HG03521 (cell line): ENCODE data around the gene BTBD6.
"Not testable (repeated sequence)": the region's sequence is repeated elsewhere in the genome, so short reads cannot be mapped to it uniquely, and the experiment has no call there.

Source experiments
- ATAC-seq: cut with Tn5 transposase; IDR thresholded peaks from one replicate; pipeline ENCODE4 v1.9.1; 2021; ENCODE audit warnings: mild to moderate bottlenecking, moderate library complexity; ENCODE audit not compliant: unreplicated experiment

The BTBD6 gene

GRCh38 chr14:105267820-105268548 lies 19.7 kb downstream of the BTBD6 start:
- ATAC-seq: no peak

GRCh38 chr14:105268736-105269354 lies 20.5 kb downstream of the BTBD6 start:
- no peak for ATAC-seq

DNA sequence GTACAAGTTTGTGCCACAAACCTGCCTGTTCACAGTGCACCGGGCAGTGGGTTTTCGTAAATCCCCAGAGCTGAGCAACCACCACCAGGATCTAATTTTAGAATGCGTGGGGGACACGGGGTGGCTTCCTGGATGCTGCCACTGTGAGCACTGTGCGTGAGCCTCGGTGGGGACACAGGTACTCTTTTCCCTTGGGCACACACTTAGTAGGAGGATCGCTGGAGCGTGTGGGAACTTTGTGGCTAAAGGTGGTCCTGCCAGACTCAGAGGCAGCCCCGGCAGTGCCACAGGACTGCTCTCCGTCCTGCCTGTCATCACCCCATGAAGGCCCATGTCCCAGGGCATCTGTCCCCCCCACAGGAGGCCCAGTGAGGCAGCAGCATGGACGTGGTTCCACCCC lies 21.1 kb downstream of the BTBD6 start:
- no peak for ATAC-seq

DNA sequence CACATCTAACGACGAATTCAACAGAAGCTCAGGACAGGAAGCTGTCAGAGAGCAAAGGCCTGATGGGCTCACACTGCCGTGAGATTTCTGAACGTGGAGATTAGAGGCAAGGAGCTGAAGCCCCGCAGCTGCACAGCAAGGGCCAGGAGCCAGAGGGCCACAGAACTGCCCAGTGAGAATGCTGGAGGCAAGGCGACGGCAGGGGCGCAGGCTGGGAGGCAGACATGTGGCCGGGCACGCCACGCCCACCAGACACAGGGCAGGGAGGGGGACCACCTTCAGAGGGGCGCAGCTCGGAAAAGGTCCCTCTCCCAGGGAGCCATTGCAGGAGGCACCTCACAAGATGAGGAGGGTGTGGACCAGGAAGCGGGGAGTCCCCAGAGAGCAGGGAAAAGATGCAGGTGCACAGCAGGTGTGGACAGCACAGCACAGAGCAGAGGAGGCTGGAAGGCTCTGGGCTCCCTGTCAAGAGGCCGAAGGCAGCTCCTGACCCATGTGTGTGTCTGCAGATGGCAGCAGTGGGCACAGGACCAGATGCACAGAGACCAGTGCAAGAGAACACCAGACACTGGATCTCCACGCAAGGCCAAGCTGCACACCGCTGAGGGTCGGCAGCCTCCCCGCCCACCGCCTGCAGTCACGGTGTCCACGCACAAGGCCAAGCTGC lies 23.0 kb downstream of the BTBD6 start:
- no peak for ATAC-seq

- ATAC-seq: no peak
Observed at GRCh38 chr14:105272623-105273022, 24.3 kb downstream of the BTBD6 start.

DNA sequence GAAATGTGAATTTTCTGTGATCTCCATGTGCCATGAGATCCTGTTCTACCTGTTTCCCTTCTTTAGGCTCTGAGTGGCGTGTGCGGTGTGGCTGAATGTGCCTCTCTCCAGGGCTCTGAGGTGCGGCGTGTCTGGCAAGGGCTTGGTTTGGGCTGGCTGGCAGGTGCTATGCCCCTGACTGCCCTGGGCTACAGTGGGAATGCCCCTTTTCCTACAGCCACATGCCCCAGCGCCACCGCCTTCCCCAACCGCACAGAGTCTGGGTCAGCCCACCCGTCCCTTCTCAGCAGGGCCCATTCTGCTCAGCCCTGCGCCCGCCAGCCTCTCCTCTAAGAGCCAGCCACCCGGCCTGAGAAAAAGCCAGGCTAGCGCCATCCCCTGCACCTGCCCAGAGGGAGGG lies 24.7 kb downstream of the BTBD6 start:
- ATAC-seq: no peak

GRCh38 chr14:105274637-105275036 lies 26.3 kb downstream of the BTBD6 start:
- no peak for ATAC-seq

DNA sequence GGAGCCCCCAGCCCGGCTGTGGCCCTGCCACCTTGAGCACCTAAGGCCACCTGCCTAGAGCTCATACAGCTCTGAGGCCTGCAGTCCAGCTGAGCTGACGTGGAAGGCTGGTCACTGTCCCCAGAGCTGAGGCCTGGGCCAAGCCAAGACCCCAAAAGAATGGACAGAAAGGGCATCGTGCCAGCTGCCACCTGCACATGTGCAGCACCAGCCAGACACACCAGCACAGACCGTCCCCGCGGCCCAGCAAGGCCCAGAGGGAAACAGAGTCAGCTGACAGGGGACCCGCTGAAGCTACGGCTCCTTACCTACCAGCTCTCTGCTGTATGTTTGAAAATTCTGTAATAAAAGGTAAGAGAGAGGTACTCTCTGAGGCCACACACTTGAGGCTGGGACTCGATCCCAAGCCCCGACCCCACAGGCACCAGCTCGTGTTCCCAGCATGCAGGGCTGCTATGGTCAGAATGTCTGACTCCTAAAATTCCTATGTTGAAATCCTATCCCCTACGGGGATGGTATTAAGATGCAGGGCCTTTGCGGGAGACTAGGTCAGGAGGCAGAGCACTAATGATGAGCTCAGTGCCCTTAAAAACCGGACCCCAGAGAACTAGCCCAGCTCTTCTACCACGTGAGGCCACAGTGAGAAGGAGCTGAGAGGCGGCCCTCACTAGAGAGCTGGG lies 27.1 kb downstream of the BTBD6 start:
- ATAC-seq: no peak

GRCh38 chr14:105277448-105277847 lies 29.1 kb downstream of the BTBD6 start:
- ATAC-seq: not testable (repeated sequence)

GRCh38 chr14:105279642-105280361 lies 31.5 kb downstream of the BTBD6 start:
- no peak for ATAC-seq

DNA sequence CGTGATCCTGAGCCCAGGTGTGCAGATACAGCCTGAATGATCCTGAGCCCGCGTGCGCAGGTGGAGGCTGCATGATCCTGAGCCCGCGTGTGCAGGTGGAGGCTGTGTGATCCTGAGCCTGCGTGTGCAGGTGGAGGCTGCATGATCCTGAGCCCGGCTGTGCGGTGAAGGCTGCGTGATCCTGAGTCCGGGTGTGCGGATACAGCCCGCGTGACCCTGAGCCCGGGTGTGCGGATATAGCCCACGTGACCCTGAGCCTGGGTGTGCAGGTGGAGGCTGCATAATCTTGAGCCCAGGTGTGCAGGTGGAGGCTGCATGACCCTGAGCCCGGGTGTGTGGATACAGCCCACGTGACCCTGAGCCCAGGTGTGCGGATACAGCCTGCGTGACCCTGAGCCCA lies 32.2 kb downstream of the BTBD6 start:
- no peak for ATAC-seq

- no peak for ATAC-seq
Observed at GRCh38 chr14:105281371-105282097, 33.2 kb downstream of the BTBD6 start.

- no peak for ATAC-seq
Observed at GRCh38 chr14:105282098-105282725, 33.9 kb downstream of the BTBD6 start.

GRCh38 chr14:105283028-105283427 lies 34.7 kb downstream of the BTBD6 start:
- no peak for ATAC-seq

DNA sequence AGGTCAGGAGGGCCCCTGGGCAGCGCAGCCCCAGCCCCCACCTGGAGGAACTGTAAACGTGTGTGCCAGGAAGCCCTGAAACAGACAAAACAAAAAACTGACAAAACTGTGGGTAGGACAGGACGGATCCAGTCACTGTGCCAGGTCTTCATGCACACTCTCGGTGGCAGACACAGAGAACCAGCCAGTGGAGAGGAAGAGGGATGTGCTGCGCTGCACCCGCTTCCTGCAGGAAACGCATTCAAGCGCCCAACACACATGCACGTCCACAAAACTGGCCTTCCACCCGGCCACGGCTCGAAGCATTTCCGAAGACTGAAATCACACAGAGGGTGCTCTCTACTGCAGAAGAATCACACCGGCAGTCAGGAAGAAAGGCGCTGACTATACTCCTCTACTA lies 35.6 kb downstream of the BTBD6 start:
- no peak for ATAC-seq

GRCh38 chr14:105285174-105285573 lies 36.8 kb downstream of the BTBD6 start:
- no peak for ATAC-seq

DNA sequence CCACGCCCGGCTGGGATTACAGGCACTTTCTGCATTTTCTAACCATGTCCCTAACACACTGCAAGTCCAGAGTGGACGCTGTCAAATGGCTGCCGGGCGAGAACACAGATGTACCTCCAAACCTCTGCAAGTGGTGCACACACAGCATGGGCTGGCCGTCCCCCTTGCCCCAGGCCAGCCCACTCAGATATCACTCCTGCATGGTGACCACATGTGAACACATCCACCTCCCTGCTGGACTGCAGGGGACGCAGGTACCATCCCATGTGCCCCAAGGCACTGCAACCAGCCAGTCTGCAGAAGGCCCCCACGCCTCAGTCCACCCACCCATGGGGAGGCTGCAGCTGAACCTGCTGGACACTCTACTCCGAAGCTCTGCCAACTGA lies 38.4 kb downstream of the BTBD6 start:
- ATAC-seq: no peak

GRCh38 chr14:105287249-105288102 lies 39.1 kb downstream of the BTBD6 start:
- ATAC-seq: no peak

DNA sequence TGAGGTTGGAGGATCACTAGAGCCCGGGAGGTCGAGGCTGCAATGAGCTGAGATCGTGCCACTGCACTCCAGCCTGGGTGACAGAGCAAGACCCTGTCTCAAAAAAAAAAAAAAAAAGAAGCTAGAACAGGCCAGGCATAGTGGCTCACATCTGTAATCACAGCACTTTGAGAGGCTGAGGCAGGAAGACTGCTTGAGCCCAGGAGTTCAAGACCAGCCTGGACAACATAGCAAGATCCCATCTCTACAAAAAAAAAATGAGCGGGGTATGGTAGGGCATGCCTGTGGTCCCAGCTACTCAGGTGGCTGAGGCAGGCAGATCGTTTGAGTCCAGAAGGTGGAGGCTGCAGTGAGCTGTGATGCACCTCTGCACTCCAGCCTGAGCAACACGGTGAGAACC lies 40.6 kb downstream of the BTBD6 start:
- ATAC-seq: not testable (repeated sequence)
